Measurements from ENCODE around the gene METTL9. TPM values are rescaled to one million over a fixed set of nuclear protein-coding genes. Genes with fewer than 3 reads are reported as not detected.

Gene METTL9
- total and polyA plus RNA-seq, 2 of the 4 experiments (the other 2 are of a cell fraction), result 54.8 to 95.5 TPM

DNA sequence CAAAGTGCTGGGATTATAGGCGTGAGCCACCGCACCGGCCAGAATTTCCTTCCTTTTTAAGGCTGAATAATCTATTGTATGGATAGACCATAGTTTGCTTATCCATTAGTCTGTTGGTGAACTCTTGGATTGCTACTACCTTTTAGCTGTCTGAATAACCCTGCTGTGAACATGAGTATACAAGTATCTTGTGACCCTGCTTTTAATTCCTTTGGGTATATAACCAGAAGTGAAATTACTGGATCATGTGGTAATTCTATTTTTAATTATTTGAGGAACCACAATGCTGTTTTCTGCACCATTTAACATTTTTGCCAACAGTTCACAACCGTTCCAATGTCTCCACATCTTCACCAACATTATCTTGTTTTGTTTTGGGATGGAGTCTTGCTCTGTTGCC lies 59.7 kb downstream of the METTL9 start:
- intact Hi-C loops (cut with micrococcal nuclease) (loop anchor here (5.0 kb wide), 2 partner anchors 48 to 528 kb away; no protein-coding TSS in a partner anchor), in situ Hi-C loops (cut with MboI; ENCODE audit: low sequenced_read_pairs) (loop anchor here (10.0 kb wide), 1 partner anchor 64 kb away; the partner anchor contains the start of gene METTL9), dilution Hi-C loops (cut with HindIII; ENCODE audit: low sequenced_read_pairs, unreplicated experiment) (no loop called here)
- ChIA-PET POLR2A (ENCODE audit: unreplicated experiment) (no interaction called here), CTCF (interaction anchor here (0.7 kb wide), 1 partner anchor 133 kb away, joined by 7 read pairs; no protein-coding TSS in a partner anchor)
- H4K5ac ChIP-seq (ENCODE audit: low read depth, low read length), result no peak overlapping the region
- H3K9me1 ChIP-seq (ENCODE audit: insufficient read depth, low read length), result no peaks in the 10 kb centered on the region
- H2AFZ ChIP-seq (replicated peaks; ENCODE audit: low read length, poor library complexity), result no peak overlapping the region
- no peak overlapping the region for H4K91ac ChIP-seq (ENCODE audit: insufficient read depth, low read depth, low read length)
- no CpG with 5 or more reads among the region's 4 CpGs for WGBS, 2 experiments (ENCODE audit: extremely low coverage in 2 of 2, insufficient read length in 1 of 2)
- no peak overlapping the region for H2BK5ac ChIP-seq (ENCODE audit: low read depth, low read length, poor library complexity, severe bottlenecking)
- DNase-seq (no peak), ATAC-seq (ENCODE audit: low read depth) (no peak)
- H2BK15ac ChIP-seq (ENCODE audit: low read depth, low read length), result no peak overlapping the region
- no peak overlapping the region for H2BK20ac ChIP-seq (ENCODE audit: low read depth, low read length)
- H3K14ac ChIP-seq (replicated peaks; ENCODE audit: low read depth, low read length), result no peak overlapping the region
- H3K79me1 ChIP-seq (ENCODE audit: low read depth in 1 of 2, low read length in 2 of 2), result no peaks in the 10 kb centered on the region; a peak in 1 of 4 replicates
- H3K27me3 ChIP-seq (ENCODE audit: control insufficient read depth, insufficient read depth, low read length), result peaks cover 5% of the 10 kb centered on the region
- H3K27ac ChIP-seq (ENCODE audit: insufficient read depth, low read length), result no peak overlapping the region
- H3K9me3 ChIP-seq (ENCODE audit: control insufficient read depth, insufficient read depth, low read length), result no peaks in the 10 kb centered on the region
- H3K36me3 ChIP-seq (ENCODE audit: control insufficient read depth, insufficient read depth, low read length), result peaks cover 3% of the 10 kb centered on the region
- H3K4ac ChIP-seq (ENCODE audit: low read depth, low read length), result no peak overlapping the region
- no peaks in the 10 kb centered on the region for H4K20me1 ChIP-seq (ENCODE audit: insufficient read depth, low read length)
- H2AK9ac ChIP-seq (replicated peaks; ENCODE audit: low read depth, low read length, poor library complexity), result no peak overlapping the region
- no peak overlapping the region for H3K18ac ChIP-seq (ENCODE audit: low read depth, low read length)
- BruUV-seq (replicated peaks), result no TSS peak
- H3K9ac ChIP-seq (ENCODE audit: low read depth, low read length), result no peak overlapping the region
- H2BK120ac ChIP-seq (ENCODE audit: low read depth, low read length), result no peak overlapping the region
- TF ChIP-seq SMC3 (IDR thresholded peaks at IDR 0.05; ENCODE audit: low read depth, low read length) (no peak), FOS (IDR thresholded peaks at IDR 0.05; ENCODE audit: low read depth, low read length) (no peak), RAD21 (IDR thresholded peaks at IDR 0.05; ENCODE audit: low read length) (no peak), POLR2A (IDR thresholded peaks at IDR 0.05; ENCODE audit: low read depth, low read length) (no peak), CEBPB (IDR thresholded peaks at IDR 0.05; ENCODE audit: low read depth, low read length) (no peak), NFE2L2 (IDR thresholded peaks at IDR 0.05; ENCODE audit: low read depth, low read length) (no peak), RFX5 (IDR thresholded peaks at IDR 0.05; ENCODE audit: low read depth, low read length) (no peak)
- TF ChIP-seq, protein P1, sequence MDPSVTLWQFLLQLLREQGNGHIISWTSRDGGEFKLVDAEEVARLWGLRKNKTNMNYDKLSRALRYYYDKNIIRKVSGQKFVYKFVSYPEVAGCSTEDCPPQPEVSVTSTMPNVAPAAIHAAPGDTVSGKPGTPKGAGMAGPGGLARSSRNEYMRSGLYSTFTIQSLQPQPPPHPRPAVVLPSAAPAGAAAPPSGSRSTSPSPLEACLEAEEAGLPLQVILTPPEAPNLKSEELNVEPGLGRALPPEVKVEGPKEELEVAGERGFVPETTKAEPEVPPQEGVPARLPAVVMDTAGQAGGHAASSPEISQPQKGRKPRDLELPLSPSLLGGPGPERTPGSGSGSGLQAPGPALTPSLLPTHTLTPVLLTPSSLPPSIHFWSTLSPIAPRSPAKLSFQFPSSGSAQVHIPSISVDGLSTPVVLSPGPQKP (IDR thresholded peaks at IDR 0.05; ENCODE audit: borderline replicate concordance, low read depth, low read length), result no peak
- TF ChIP-seq, protein P2, sequence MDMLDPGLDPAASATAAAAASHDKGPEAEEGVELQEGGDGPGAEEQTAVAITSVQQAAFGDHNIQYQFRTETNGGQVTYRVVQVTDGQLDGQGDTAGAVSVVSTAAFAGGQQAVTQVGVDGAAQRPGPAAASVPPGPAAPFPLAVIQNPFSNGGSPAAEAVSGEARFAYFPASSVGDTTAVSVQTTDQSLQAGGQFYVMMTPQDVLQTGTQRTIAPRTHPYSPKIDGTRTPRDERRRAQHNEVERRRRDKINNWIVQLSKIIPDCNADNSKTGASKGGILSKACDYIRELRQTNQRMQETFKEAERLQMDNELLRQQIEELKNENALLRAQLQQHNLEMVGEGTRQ (IDR thresholded peaks at IDR 0.05; ENCODE audit: low read depth, low read length), result no peak
- TF ChIP-seq, protein P3, sequence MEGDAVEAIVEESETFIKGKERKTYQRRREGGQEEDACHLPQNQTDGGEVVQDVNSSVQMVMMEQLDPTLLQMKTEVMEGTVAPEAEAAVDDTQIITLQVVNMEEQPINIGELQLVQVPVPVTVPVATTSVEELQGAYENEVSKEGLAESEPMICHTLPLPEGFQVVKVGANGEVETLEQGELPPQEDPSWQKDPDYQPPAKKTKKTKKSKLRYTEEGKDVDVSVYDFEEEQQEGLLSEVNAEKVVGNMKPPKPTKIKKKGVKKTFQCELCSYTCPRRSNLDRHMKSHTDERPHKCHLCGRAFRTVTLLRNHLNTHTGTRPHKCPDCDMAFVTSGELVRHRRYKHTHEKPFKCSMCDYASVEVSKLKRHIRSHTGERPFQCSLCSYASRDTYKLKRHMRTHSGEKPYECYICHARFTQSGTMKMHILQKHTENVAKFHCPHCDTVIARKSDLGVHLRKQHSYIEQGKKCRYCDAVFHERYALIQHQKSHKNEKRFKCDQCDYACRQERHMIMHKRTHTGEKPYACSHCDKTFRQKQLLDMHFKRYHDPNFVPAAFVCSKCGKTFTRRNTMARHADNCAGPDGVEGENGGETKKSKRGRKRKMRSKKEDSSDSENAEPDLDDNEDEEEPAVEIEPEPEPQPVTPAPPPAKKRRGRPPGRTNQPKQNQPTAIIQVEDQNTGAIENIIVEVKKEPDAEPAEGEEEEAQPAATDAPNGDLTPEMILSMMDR (conservative IDR thresholded peaks at IDR 0.05; ENCODE audit: low read depth, low read length), result no peak
- H4K8ac ChIP-seq (ENCODE audit: low read depth in 2 of 2, low read length in 2 of 2), result no peak overlapping the region
- H2AK5ac ChIP-seq (ENCODE audit: low read depth, low read length), result no peak overlapping the region
- H3K23ac ChIP-seq (ENCODE audit: low read depth, low read length), result no peak overlapping the region
- no peak overlapping the region for H3K56ac ChIP-seq (ENCODE audit: extremely low read depth, insufficient read depth, low read length)
- no peak overlapping the region for H3K4me3 ChIP-seq (ENCODE audit: insufficient read depth, low read depth, low read length)
- no peaks in the 10 kb centered on the region; the same call in 1 of the 2 replicates for H3K4me1 ChIP-seq (ENCODE audit: control insufficient read depth, insufficient read depth, low read length)
- H3K4me2 ChIP-seq (ENCODE audit: low read depth, low read length), result no peak overlapping the region
